WERI-Rb-1 (cell line): ENCODE data around the gene STX3.
"Not testable (repeated sequence)": the region's sequence is repeated elsewhere in the genome, so short reads cannot be mapped to it uniquely, and the experiment has no call there.

Experiments
- DNase-seq: peaks from one replicate; pipeline ENCODE4 v3.0.0-alpha.2; 2020
- H3K27ac ChIP-seq: fragments of 250-450 bp; sonication (Bioruptor Pico); 2 replicates; pipeline ENCODE4 v1.5.1; 2020; ENCODE audit warnings: mild to moderate bottlenecking, moderate library complexity
- H3K27me3 ChIP-seq: fragments of 250-450 bp; sonication (Bioruptor Pico); 2 replicates; pipeline ENCODE4 v1.5.1; 2021; ENCODE audit warnings: mild to moderate bottlenecking, low read depth, moderate library complexity; ENCODE audit not compliant: insufficient read depth, severe bottlenecking
- H3K36me3 ChIP-seq: fragments of 250-450 bp; sonication (Bioruptor Pico); 2 replicates; pipeline ENCODE4 v1.5.1; 2020; ENCODE audit warnings: mild to moderate bottlenecking, moderate library complexity
- H3K4me3 ChIP-seq: 2 replicates; pipeline ENCODE4 v1.5.1; 2011; ENCODE audit warnings: low read depth, mild to moderate bottlenecking, control low read depth, low read length
- H3K9me3 ChIP-seq: fragments of 250-450 bp; sonication (Bioruptor Pico); 2 replicates; pipeline ENCODE4 v1.5.1; 2021; ENCODE audit warnings: mild to moderate bottlenecking, moderate library complexity; ENCODE audit not compliant: severe bottlenecking
- CTCF ChIP-seq: IDR thresholded peaks from 2 replicates; pipeline ENCODE4 v1.5.1; 2011; ENCODE audit warnings: low read depth, mild to moderate bottlenecking, control low read depth, inconsistent platforms, low read length

STX3 gene

GRCh38 chr11:59845399-59845798 lies 90.2 kb downstream of the STX3 start, which contains the start of gene CBLIF:
Gene CBLIF (minus strand): TSS chr11:59845499. CDS start chr11:59845453, 46 bp downstream.
- Histone ChIP-seq H3K27ac (no peak within 1 kb of the TSS), H3K9me3 (no peaks in the 10 kb centered on the region), H3K36me3 (no peaks in the 10 kb centered on the region), H3K27me3 (no peaks in the 10 kb centered on the region), H3K4me3 (no peak within 1 kb of the TSS)
- TF ChIP-seq CTCF: no peak
- DNase-seq: no peak

DNA sequence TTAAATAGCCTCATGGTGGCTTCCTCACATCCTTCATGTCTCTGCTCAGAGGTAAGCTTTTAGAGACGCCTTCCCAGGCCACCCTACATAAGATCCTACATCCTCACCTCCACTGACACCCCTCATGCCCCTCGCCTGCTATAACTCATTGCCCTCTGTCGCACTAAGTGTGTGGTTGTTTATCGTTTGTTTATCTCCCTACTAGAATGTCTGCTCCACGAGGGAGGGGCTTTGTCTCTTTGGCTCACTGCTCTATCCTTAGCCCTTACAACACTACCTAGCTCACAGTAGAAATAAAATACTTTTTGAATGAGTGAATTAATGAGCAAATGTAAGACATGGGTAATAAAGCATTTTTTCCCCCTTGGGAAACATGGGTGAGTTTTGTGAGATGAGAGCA lies 91.4 kb downstream of the STX3 start:
- no peaks in the 10 kb centered on the region for H3K27me3 ChIP-seq
- no peaks in the 10 kb centered on the region for H3K9me3 ChIP-seq
- no peak for TF ChIP-seq CTCF
- no peaks in the 10 kb centered on the region for H3K36me3 ChIP-seq
- DNase-seq: no peak
- no peak overlapping the region for H3K4me3 ChIP-seq
- H3K27ac ChIP-seq: no peak overlapping the region

- DNase-seq: no peak
- no peaks in the 10 kb centered on the region for H3K36me3 ChIP-seq
- no peaks in the 10 kb centered on the region for H3K9me3 ChIP-seq
- no peaks in the 10 kb centered on the region for H3K27me3 ChIP-seq
- no peak for TF ChIP-seq CTCF
- H3K4me3 ChIP-seq: no peak overlapping the region
- no peak overlapping the region for H3K27ac ChIP-seq
Measured at GRCh38 chr11:59847626-59848025, 92.5 kb downstream of the STX3 start.

GRCh38 chr11:59848439-59848838 lies 93.3 kb downstream of the STX3 start:
- not testable (repeated sequence) for H3K9me3 ChIP-seq, DNase-seq, H3K36me3 ChIP-seq, H3K27me3 ChIP-seq, H3K27ac ChIP-seq, H3K4me3 ChIP-seq

- no peak for TF ChIP-seq CTCF
- Histone ChIP-seq H3K4me3 (no peak overlapping the region), H3K36me3 (no peaks in the 10 kb centered on the region), H3K27me3 (no peaks in the 10 kb centered on the region), H3K27ac (no peak overlapping the region), H3K9me3 (no peaks in the 10 kb centered on the region)
- no peak for DNase-seq
Measured at GRCh38 chr11:59849129-59849528, 94.0 kb downstream of the STX3 start.

DNA sequence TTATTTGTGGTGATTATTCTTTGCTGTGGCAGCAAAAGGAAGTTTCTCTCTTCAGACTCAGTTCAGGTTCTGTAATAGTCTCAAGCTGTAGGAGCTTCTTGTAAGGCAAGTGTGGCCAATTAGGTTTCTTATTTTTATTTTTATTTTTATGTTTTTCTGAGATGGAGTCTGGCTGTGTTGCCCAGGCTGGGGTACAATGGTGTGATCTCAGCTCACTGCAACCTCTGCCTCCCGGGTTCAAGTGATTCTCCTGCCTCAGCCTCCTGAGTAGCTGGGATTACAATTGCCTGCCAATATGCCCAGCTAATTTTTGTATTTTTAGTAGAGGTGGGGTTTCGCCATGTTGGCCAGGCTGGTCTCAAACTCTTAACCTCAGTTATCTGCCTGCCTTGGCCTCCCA lies 94.4 kb downstream of the STX3 start:
- H3K36me3 ChIP-seq, H3K27me3 ChIP-seq, DNase-seq, H3K9me3 ChIP-seq, H3K4me3 ChIP-seq, H3K27ac ChIP-seq: not testable (repeated sequence)

DNA sequence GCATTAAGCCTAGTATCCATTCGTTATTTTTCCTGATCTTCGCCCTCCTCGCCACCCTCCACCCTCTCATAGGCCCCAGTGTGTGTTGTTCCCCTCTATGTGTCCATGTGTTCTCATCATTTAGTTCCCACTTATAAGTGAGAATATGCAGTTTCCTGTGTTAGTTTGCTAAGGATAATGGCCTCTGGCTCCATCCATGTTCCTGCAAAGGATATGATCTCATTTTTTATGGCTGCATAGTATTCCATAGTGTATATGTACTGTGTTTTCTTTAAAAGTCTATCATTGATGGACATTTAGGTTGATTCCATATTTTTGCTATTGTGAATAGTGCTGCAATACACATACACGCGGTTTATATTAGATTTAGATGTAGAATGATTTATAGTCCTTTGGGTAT lies 96.2 kb downstream of the STX3 start:
- H3K27me3 ChIP-seq, DNase-seq: not testable (repeated sequence)

More for the DNA sequence above, 96.2 kb downstream of the STX3 start:
- not testable (repeated sequence) for H3K4me3 ChIP-seq, H3K27ac ChIP-seq, H3K36me3 ChIP-seq, H3K9me3 ChIP-seq
